22Rv1 (cell line): ENCODE measurements around the gene ABCF1.

ENCODE experiments used
- CTCF ChIP-seq: fragments of 450-650 bp; IDR thresholded peaks from 2 replicates; pipeline ENCODE4 v1.5.1; 2017; ENCODE audit warnings: mild to moderate bottlenecking
- ZFX ChIP-seq: fragments of 450-650 bp; IDR thresholded peaks from 2 replicates; pipeline ENCODE4 v1.6.1; 2017; ENCODE audit warnings: antibody characterized with exemption, borderline replicate concordance

GRCh38 chr6:30548375-30548774 lies 22.9 kb upstream of the ABCF1 start:
- TF ChIP-seq CTCF (no peak), ZFX (no peak)
